Ovary (tissue), 3 donors: ENCODE measurements around the gene GDF10.

Source experiments
- CTCF ChIP-seq, 3 donors: fragments of 450-650 bp in 2 of 3; fragments of 200-600 bp in 1 of 3; IDR thresholded peaks; one replicate each; pipeline versions ENCODE4 v1.5.1 to v1.8.0; 2016 to 2022; ENCODE audit warnings: antibody characterized with exemption in 3 of 3, mild to moderate bottlenecking in 1 of 3
- POLR2A ChIP-seq: fragments of 450-650 bp; IDR thresholded peaks from one replicate; pipeline ENCODE4 v1.6.1; 2017; ENCODE audit warnings: antibody characterized with exemption, mild to moderate bottlenecking, moderate library complexity
- donor health status: DM: no; HTN: no; CAD: no.

GRCh38 chr10:47321521-47322195 is 21.7 kb downstream of the GDF10 start:
- TF ChIP-seq CTCF (IDR thresholded peaks at IDR 0.05) (no peak), POLR2A (no peak)
